ENCODE results near the gene NAPSA. TPM values are rescaled to one million over a fixed set of nuclear protein-coding genes. Genes with fewer than 3 reads are reported as not detected.

Gene NAPSA
- total RNA-seq, 1 donor from 2014 or later = 15.8 TPM

- peaks cover 16% of the 10 kb centered on the region for H3K4me1 Mint-ChIP-seq (ENCODE audit: low read depth)
- DNase-seq (ENCODE audit: low spot score) = no peak
- intact Hi-C loops (cut with micrococcal nuclease) = no loop called here
These were observed 43.6 kb downstream of the NAPSA start for GRCh38 chr19:50321831-50322230.

GRCh38 chr19:50320596-50320995 is 44.8 kb downstream of the NAPSA start:
- Mint-ChIP-seq H3K27me3 (ENCODE audit: insufficient read depth) (peaks cover 11% of the 10 kb centered on the region), H3K4me1 (ENCODE audit: low read depth) (peaks cover 19% of the 10 kb centered on the region), H3K4me3 (no peak overlapping the region), H3K27ac (no peak overlapping the region), H3K36me3 (ENCODE audit: low read depth) (peaks cover 4% of the 10 kb centered on the region), H3K9me3 (no peaks in the 10 kb centered on the region)
- intact Hi-C loops (cut with micrococcal nuclease) = no loop called here
- DNase-seq (ENCODE audit: low spot score) = no peak

More at GRCh38 chr19:50321831-50322230, 43.6 kb downstream of the NAPSA start:
- Mint-ChIP-seq H3K36me3 (ENCODE audit: low read depth) (peaks cover 4% of the 10 kb centered on the region), H3K27ac (no peak overlapping the region), H3K4me3 (no peak overlapping the region), H3K9me3 (no peaks in the 10 kb centered on the region), H3K27me3 (ENCODE audit: insufficient read depth) (peaks cover 5% of the 10 kb centered on the region)

- Mint-ChIP-seq H3K27me3 (ENCODE audit: insufficient read depth) (peaks cover 12% of the 10 kb centered on the region), H3K9me3 (no peaks in the 10 kb centered on the region), H3K4me3 (no peak overlapping the region), H3K36me3 (ENCODE audit: low read depth) (peaks cover 4% of the 10 kb centered on the region), H3K4me1 (ENCODE audit: low read depth) (peaks cover 20% of the 10 kb centered on the region), H3K27ac (no peak overlapping the region)
- intact Hi-C loops (cut with micrococcal nuclease) = no loop called here
- no peak for DNase-seq (ENCODE audit: low spot score)
These were observed 45.4 kb downstream of the NAPSA start for GRCh38 chr19:50320051-50320450.

GRCh38 chr19:50319156-50319555 is 46.3 kb downstream of the NAPSA start:
- Mint-ChIP-seq H3K27ac (no peak overlapping the region), H3K4me1 (ENCODE audit: low read depth) (peaks cover 18% of the 10 kb centered on the region), H3K9me3 (no peaks in the 10 kb centered on the region), H3K4me3 (no peak overlapping the region), H3K27me3 (ENCODE audit: insufficient read depth) (peaks cover 18% of the 10 kb centered on the region), H3K36me3 (ENCODE audit: low read depth) (peaks cover 5% of the 10 kb centered on the region)
- DNase-seq (ENCODE audit: low spot score) = no peak
- intact Hi-C loops (cut with micrococcal nuclease) = no loop called here

- peaks cover 5% of the 10 kb centered on the region for H3K36me3 Mint-ChIP-seq (ENCODE audit: low read depth)
- no peak overlapping the region for H3K4me3 Mint-ChIP-seq
- H3K4me1 Mint-ChIP-seq (ENCODE audit: low read depth) = peaks cover 18% of the 10 kb centered on the region
- no peak overlapping the region for H3K27ac Mint-ChIP-seq
- intact Hi-C loops (cut with micrococcal nuclease) = no loop called here
- peaks cover 23% of the 10 kb centered on the region for H3K27me3 Mint-ChIP-seq (ENCODE audit: insufficient read depth)
- no peaks in the 10 kb centered on the region for H3K9me3 Mint-ChIP-seq
- no peak for DNase-seq (ENCODE audit: low spot score)
These were observed 47.0 kb downstream of the NAPSA start for GRCh38 chr19:50318438-50318837.

- H3K27ac Mint-ChIP-seq = no peak overlapping the region
- H3K9me3 Mint-ChIP-seq = no peaks in the 10 kb centered on the region
- peaks cover 18% of the 10 kb centered on the region for H3K4me1 Mint-ChIP-seq (ENCODE audit: low read depth)
- no peak for DNase-seq (ENCODE audit: low spot score)
- intact Hi-C loops (cut with micrococcal nuclease) = loop anchor here (2.0 kb wide), 1 partner anchor 16 kb away; no protein-coding TSS in a partner anchor
- peaks cover 32% of the 10 kb centered on the region for H3K27me3 Mint-ChIP-seq (ENCODE audit: insufficient read depth)
- H3K4me3 Mint-ChIP-seq = no peak overlapping the region
- peaks cover 5% of the 10 kb centered on the region for H3K36me3 Mint-ChIP-seq (ENCODE audit: low read depth)
These were observed 48.3 kb downstream of the NAPSA start for GRCh38 chr19:50317115-50317514.

GRCh38 chr19:50315773-50316448 is 49.5 kb downstream of the NAPSA start:
- Mint-ChIP-seq H3K4me1 (ENCODE audit: low read depth) (peaks cover 18% of the 10 kb centered on the region), H3K9me3 (no peaks in the 10 kb centered on the region), H3K4me3 (peak overlapping the region; percentile 81), H3K36me3 (ENCODE audit: low read depth) (peaks cover 5% of the 10 kb centered on the region), H3K27me3 (ENCODE audit: insufficient read depth) (peaks cover 38% of the 10 kb centered on the region), H3K27ac (peak overlapping the region; percentile 55)
- no peak for DNase-seq (ENCODE audit: low spot score)
- intact Hi-C loops (cut with micrococcal nuclease) = loop anchor here (1.0 to 2.0 kb wide), 2 partner anchors 9 to 15 kb away; no protein-coding TSS in a partner anchor

- Mint-ChIP-seq H3K36me3 (ENCODE audit: low read depth) (peaks cover 5% of the 10 kb centered on the region), H3K9me3 (no peaks in the 10 kb centered on the region), H3K4me3 (peak overlapping the region; percentile 66), H3K4me1 (ENCODE audit: low read depth) (peaks cover 18% of the 10 kb centered on the region), H3K27me3 (ENCODE audit: insufficient read depth) (peaks cover 45% of the 10 kb centered on the region), H3K27ac (peak overlapping the region; percentile 71)
- intact Hi-C loops (cut with micrococcal nuclease) = no loop called here
- DNase-seq (ENCODE audit: low spot score) = no peak
These were observed 50.4 kb downstream of the NAPSA start for GRCh38 chr19:50314724-50315708.

GRCh38 chr19:50313812-50314536 is 51.5 kb downstream of the NAPSA start:
- Mint-ChIP-seq H3K9me3 (no peaks in the 10 kb centered on the region), H3K27ac (no peak overlapping the region), H3K27me3 (ENCODE audit: insufficient read depth) (peaks cover 51% of the 10 kb centered on the region), H3K36me3 (ENCODE audit: low read depth) (peaks cover 2% of the 10 kb centered on the region), H3K4me3 (no peak overlapping the region), H3K4me1 (ENCODE audit: low read depth) (peaks cover 18% of the 10 kb centered on the region)
- no peak for DNase-seq (ENCODE audit: low spot score)
- intact Hi-C loops (cut with micrococcal nuclease) = no loop called here

- peaks cover 2% of the 10 kb centered on the region for H3K36me3 Mint-ChIP-seq (ENCODE audit: low read depth)
- H3K27me3 Mint-ChIP-seq (ENCODE audit: insufficient read depth) = peaks cover 56% of the 10 kb centered on the region
- H3K4me1 Mint-ChIP-seq (ENCODE audit: low read depth) = peaks cover 18% of the 10 kb centered on the region
- no peak for DNase-seq (ENCODE audit: low spot score)
- H3K4me3 Mint-ChIP-seq = no peak overlapping the region
- intact Hi-C loops (cut with micrococcal nuclease) = no loop called here
- H3K27ac Mint-ChIP-seq = no peak overlapping the region
- H3K9me3 Mint-ChIP-seq = no peaks in the 10 kb centered on the region
These were observed 52.2 kb downstream of the NAPSA start for GRCh38 chr19:50312967-50313811.

- Mint-ChIP-seq H3K27ac (no peak overlapping the region), H3K4me1 (ENCODE audit: low read depth) (peaks cover 18% of the 10 kb centered on the region), H3K9me3 (no peaks in the 10 kb centered on the region), H3K27me3 (ENCODE audit: insufficient read depth) (peaks cover 60% of the 10 kb centered on the region), H3K4me3 (no peak overlapping the region), H3K36me3 (ENCODE audit: low read depth) (peaks cover 2% of the 10 kb centered on the region)
- intact Hi-C loops (cut with micrococcal nuclease) = no loop called here
- no peak for DNase-seq (ENCODE audit: low spot score)
These were observed 53.5 kb downstream of the NAPSA start for GRCh38 chr19:50311723-50312635.
